ENCODE data around the gene CD36. TPM values are rescaled to one million over a fixed set of nuclear protein-coding genes. Genes with fewer than 3 reads are reported as not detected.

The CD36 gene
- total RNA-seq, 1 experiment from 2014 or later = 0.28 TPM

- H3K27me3 Mint-ChIP-seq (ENCODE audit: low read depth) = no peaks in the 10 kb centered on the region
- no peak overlapping the region for H2AK5ac ChIP-seq (ENCODE audit: insufficient read length, low read length)
- H4K5ac ChIP-seq (ENCODE audit: insufficient read length, low read depth, low read length) = no peak overlapping the region
- H2BK20ac ChIP-seq (ENCODE audit: low read depth, low read length, poor library complexity, severe bottlenecking) = no peak overlapping the region
- no peak overlapping the region for H3K14ac ChIP-seq (ENCODE audit: insufficient read depth, low read length)
- H2BK12ac ChIP-seq (ENCODE audit: insufficient read length, low read depth, low read length) = no peak overlapping the region
- DNase-seq = no peak
- no peak overlapping the region for H3K56ac ChIP-seq (ENCODE audit: insufficient read length, low read depth, low read length)
- no peak overlapping the region for H2BK120ac ChIP-seq (ENCODE audit: low read depth, low read length, poor library complexity, severe bottlenecking)
- H3K4ac ChIP-seq (ENCODE audit: low read depth, low read length) = no peak overlapping the region
- no peak overlapping the region for H4K91ac ChIP-seq (ENCODE audit: insufficient read length, low read depth, low read length)
- no peak overlapping the region for H3K27ac Mint-ChIP-seq
- no peak for TF ChIP-seq CTCF (conservative IDR thresholded peaks at IDR 0.05)
- peaks cover 6 to 11% of the 10 kb centered on the region in 2 experiments for H3K4me1 Mint-ChIP-seq
- H3K4me2 ChIP-seq (ENCODE audit: insufficient read depth, insufficient read length, low read length) = no peak overlapping the region
- H3K79me2 ChIP-seq (ENCODE audit: insufficient read depth, low read length) = no peaks in the 10 kb centered on the region
- no peaks in the 10 kb centered on the region for H3K36me3 Mint-ChIP-seq (ENCODE audit: insufficient read depth in 1 of 3, low read depth in 3 of 3)
- H3K9me3 ChIP-seq (ENCODE audit: control insufficient read depth, low read depth, low read length) = no peaks in the 10 kb centered on the region
- peaks cover 3% of the 10 kb centered on the region for H3K4me1 ChIP-seq (ENCODE audit: insufficient read depth, low read length)
- no peak overlapping the region for H3K9ac ChIP-seq (ENCODE audit: extremely low read depth, insufficient read length, low read length)
- H3K79me1 ChIP-seq (ENCODE audit: insufficient read depth, low read depth, low read length, poor library complexity, severe bottlenecking) = no peaks in the 10 kb centered on the region
- H2BK15ac ChIP-seq (ENCODE audit: low read depth, low read length) = no peak overlapping the region
- H3K23ac ChIP-seq (ENCODE audit: insufficient read length, low read depth, low read length) = no peak overlapping the region
- no peaks in the 10 kb centered on the region for H3K23me2 ChIP-seq (ENCODE audit: insufficient read length, low read depth, low read length, poor library complexity, severe bottlenecking)
- 100% methylated on average over 1 of the region's 1 CpG for WGBS (ENCODE audit: extremely low coverage, insufficient read length, low lambda C conversion rate)
- no peak overlapping the region for H2AFZ ChIP-seq (ENCODE audit: low read length)
- no peaks in the 10 kb centered on the region for H3K9me3 Mint-ChIP-seq
- H3K18ac ChIP-seq (ENCODE audit: insufficient read length, low read depth, low read length) = no peak overlapping the region
- no peak overlapping the region for H3K4me3 Mint-ChIP-seq
- no peak overlapping the region for H3K27ac ChIP-seq (ENCODE audit: insufficient read length, low read depth, low read length)
- no peaks in the 10 kb centered on the region for H4K20me1 ChIP-seq (ENCODE audit: control insufficient read depth, insufficient read depth, insufficient read length)
- H3T11ph ChIP-seq (ENCODE audit: low read length) = no peak overlapping the region
- H3K27me3 ChIP-seq (ENCODE audit: insufficient read depth, low read length) = no peaks in the 10 kb centered on the region
- no peak overlapping the region for H2BK5ac ChIP-seq (ENCODE audit: insufficient read length, low read length)
- no peak overlapping the region for H4K8ac ChIP-seq (replicated peaks; ENCODE audit: insufficient read length, low read depth, low read length)
Measured at GRCh38 chr7:80707318-80707717, 68.9 kb downstream of the CD36 start.

Data from H9 (cell line).